DOHH2 (cell line): ENCODE results near the gene LYSET.
"Not testable (repeated sequence)": the region's sequence is repeated elsewhere in the genome, so short reads cannot be mapped to it uniquely, and the experiment has no call there.

Experiments used
- H3F3A ChIP-seq: fragments of 200-600 bp; sonication (generic), shearing (Covaris generic); 2 replicates; pipeline ENCODE4 v1.6.0; 2016; ENCODE audit warnings: antibody characterized with exemption, mild to moderate bottlenecking; ENCODE audit not compliant: control insufficient read depth, insufficient read depth
- H3K27ac ChIP-seq: fragments of 200-600 bp; sonication (generic); 2 replicates; pipeline ENCODE4 v1.5.1; 2014; ENCODE audit warnings: low read depth, mild to moderate bottlenecking, low read length, moderate library complexity
- H3K27me3 ChIP-seq: fragments of 200-600 bp; sonication (generic); 2 replicates; pipeline ENCODE4 v1.6.1; 2014; ENCODE audit warnings: mild to moderate bottlenecking, low read length, mixed read lengths; ENCODE audit not compliant: control insufficient read depth
- H3K36me3 ChIP-seq: fragments of 200-600 bp; sonication (generic); 2 replicates; pipeline ENCODE4 v1.6.1; 2014; ENCODE audit warnings: mild to moderate bottlenecking, low read length, moderate library complexity, mixed read lengths; ENCODE audit not compliant: control insufficient read depth
- H3K4me1 ChIP-seq: fragments of 200-600 bp; sonication (generic); 2 replicates; pipeline ENCODE4 v1.6.1; 2014; ENCODE audit warnings: mild to moderate bottlenecking, low read length, mixed read lengths; ENCODE audit not compliant: control insufficient read depth
- H3K4me2 ChIP-seq: fragments of 200-600 bp; sonication (generic); 2 replicates; pipeline ENCODE4 v1.6.0; 2014; ENCODE audit warnings: mild to moderate bottlenecking, low read length, moderate library complexity
- H3K4me3 ChIP-seq: fragments of 200-600 bp; sonication (generic); 2 replicates; pipeline ENCODE4 v1.5.1; 2014; ENCODE audit warnings: mild to moderate bottlenecking, low read length, mixed read lengths
- H3K79me2 ChIP-seq: fragments of 200-600 bp; sonication (generic); 2 replicates; pipeline ENCODE4 v1.6.1; 2014; ENCODE audit warnings: mild to moderate bottlenecking, low read length, mixed read lengths; ENCODE audit not compliant: control insufficient read depth
- H3K9me2 ChIP-seq: fragments of 200-600 bp; sonication (generic); replicated peaks from 2 replicates; pipeline ENCODE4 v1.6.1; 2014; ENCODE audit warnings: mild to moderate bottlenecking, low read length, mixed read lengths; ENCODE audit not compliant: control insufficient read depth
- H3K9me3 ChIP-seq: fragments of 200-600 bp; sonication (generic); 2 replicates; pipeline ENCODE4 v1.6.1; 2014; ENCODE audit warnings: antibody characterized with exemption, low read length, mixed read lengths; ENCODE audit not compliant: control insufficient read depth, insufficient read depth
- H4K20me1 ChIP-seq: fragments of 200-600 bp; sonication (generic); 2 replicates; pipeline ENCODE4 v1.6.0; 2014; ENCODE audit warnings: low read depth, mild to moderate bottlenecking, antibody characterized with exemption, low read length, moderate library complexity; ENCODE audit not compliant: control insufficient read depth, insufficient read depth
- EZH2phosphoT487 ChIP-seq: fragments of 200-600 bp; sonication (generic); IDR thresholded peaks from 2 replicates; pipeline ENCODE4 v1.6.1; 2017; ENCODE audit warnings: borderline replicate concordance, mild to moderate bottlenecking, antibody characterized with exemption, low read length, moderate library complexity, mixed read lengths
- TF ChIP-seq, protein P1 (sequence below): fragments of 200-600 bp; sonication (generic); IDR thresholded peaks from one replicate; pipeline ENCODE4 v1.5.1; 2014; ENCODE audit warnings: antibody characterized with exemption, mild to moderate bottlenecking, low read depth, low read length; ENCODE audit not compliant: poor library complexity, severe bottlenecking

LYSET gene

DNA sequence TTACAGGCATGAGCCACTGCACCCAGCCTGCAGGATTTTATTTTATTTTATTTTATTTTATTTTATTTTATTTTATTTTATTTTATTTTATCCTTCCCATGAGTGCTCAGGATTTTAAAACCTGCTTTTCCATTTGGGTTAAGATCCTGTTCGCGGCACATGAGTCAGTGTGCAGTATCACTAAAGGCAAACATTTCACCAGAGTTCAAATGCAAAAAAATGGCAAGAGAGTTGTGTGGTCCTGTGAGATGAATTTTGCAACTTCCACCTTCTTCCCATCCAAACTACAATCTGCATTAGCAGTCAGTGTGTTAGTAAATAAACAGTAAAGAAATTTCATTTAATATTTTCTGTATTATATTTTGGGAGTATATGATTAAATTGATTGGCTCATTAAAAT lies 29.4 kb upstream of the LYSET start:
- Histone ChIP-seq H3K27ac (no peak overlapping the region), H3K27me3 (no peaks in the 10 kb centered on the region)
- no peak for TF ChIP-seq EZH2phosphoT487

GRCh38 chr14:93156693-93157369 lies 28.3 kb upstream of the LYSET start:
- Histone ChIP-seq H3K9me3 (no peaks in the 10 kb centered on the region), H3K36me3 (no peaks in the 10 kb centered on the region), H3K79me2 (no peaks in the 10 kb centered on the region), H3K4me1 (peaks cover 19% of the 10 kb centered on the region), H3K4me2 (no peak overlapping the region), H3K27ac (no peak overlapping the region), H3K27me3 (no peaks in the 10 kb centered on the region), H3K9me2 (no peaks in the 10 kb centered on the region), H4K20me1 (no peaks in the 10 kb centered on the region), H3K4me3 (no peak overlapping the region), H3F3A (no peaks in the 10 kb centered on the region)
- TF ChIP-seq EZH2phosphoT487, result no peak
- TF ChIP-seq, protein P1, sequence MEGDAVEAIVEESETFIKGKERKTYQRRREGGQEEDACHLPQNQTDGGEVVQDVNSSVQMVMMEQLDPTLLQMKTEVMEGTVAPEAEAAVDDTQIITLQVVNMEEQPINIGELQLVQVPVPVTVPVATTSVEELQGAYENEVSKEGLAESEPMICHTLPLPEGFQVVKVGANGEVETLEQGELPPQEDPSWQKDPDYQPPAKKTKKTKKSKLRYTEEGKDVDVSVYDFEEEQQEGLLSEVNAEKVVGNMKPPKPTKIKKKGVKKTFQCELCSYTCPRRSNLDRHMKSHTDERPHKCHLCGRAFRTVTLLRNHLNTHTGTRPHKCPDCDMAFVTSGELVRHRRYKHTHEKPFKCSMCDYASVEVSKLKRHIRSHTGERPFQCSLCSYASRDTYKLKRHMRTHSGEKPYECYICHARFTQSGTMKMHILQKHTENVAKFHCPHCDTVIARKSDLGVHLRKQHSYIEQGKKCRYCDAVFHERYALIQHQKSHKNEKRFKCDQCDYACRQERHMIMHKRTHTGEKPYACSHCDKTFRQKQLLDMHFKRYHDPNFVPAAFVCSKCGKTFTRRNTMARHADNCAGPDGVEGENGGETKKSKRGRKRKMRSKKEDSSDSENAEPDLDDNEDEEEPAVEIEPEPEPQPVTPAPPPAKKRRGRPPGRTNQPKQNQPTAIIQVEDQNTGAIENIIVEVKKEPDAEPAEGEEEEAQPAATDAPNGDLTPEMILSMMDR, result no peak

More for the DNA sequence above, 29.4 kb upstream of the LYSET start:
- H4K20me1 ChIP-seq, result no peaks in the 10 kb centered on the region
- H3K79me2 ChIP-seq, result no peaks in the 10 kb centered on the region
- H3K4me2 ChIP-seq, result no peak overlapping the region
- H3K36me3 ChIP-seq, result no peaks in the 10 kb centered on the region
- no peaks in the 10 kb centered on the region for H3K9me3 ChIP-seq
- H3K4me3 ChIP-seq, result no peak overlapping the region
- no peaks in the 10 kb centered on the region for H3K9me2 ChIP-seq
- H3F3A ChIP-seq, result no peaks in the 10 kb centered on the region
- H3K4me1 ChIP-seq, result peaks cover 8% of the 10 kb centered on the region

DNA sequence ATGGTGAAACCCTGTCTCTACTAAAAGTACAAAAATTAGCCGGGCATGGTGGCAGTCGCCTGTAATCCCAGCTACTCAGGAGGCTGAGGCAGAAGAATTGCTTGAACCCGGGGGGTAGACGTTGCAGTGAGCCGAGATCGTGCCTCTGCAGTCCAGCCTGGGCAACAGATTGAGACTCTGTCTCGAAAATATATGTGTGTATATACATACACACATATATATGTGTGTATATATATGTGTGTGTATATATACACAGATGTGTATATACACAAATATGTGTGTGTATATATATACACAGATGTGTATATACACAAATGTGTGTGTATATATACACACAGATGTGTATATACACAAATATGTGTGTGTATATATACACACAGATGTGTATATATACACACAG lies 26.8 kb upstream of the LYSET start:
- H3K27me3 ChIP-seq, H3K36me3 ChIP-seq, H3F3A ChIP-seq, H3K79me2 ChIP-seq, H3K27ac ChIP-seq, H3K4me3 ChIP-seq, H4K20me1 ChIP-seq, H3K9me2 ChIP-seq, H3K9me3 ChIP-seq, H3K4me2 ChIP-seq: not testable (repeated sequence)
- peaks cover 22% of the 10 kb centered on the region for H3K4me1 ChIP-seq

- H3K9me3 ChIP-seq, H3K4me3 ChIP-seq, H3K27ac ChIP-seq, H3K27me3 ChIP-seq, H3F3A ChIP-seq, H3K36me3 ChIP-seq, H4K20me1 ChIP-seq, H3K4me2 ChIP-seq, H3K9me2 ChIP-seq, H3K79me2 ChIP-seq: not testable (repeated sequence)
- H3K4me1 ChIP-seq, result peaks cover 28% of the 10 kb centered on the region
Observed at GRCh38 chr14:93159625-93160352, 25.3 kb upstream of the LYSET start.
